ENCODE data around the gene RPUSD3. TPM values are rescaled to one million over a fixed set of nuclear protein-coding genes. Genes with fewer than 3 reads are reported as not detected.
A peak's percentile ranks its signal among the peaks of the same experiment; 100 is the strongest.
"Not testable (repeated sequence)": the region's sequence is repeated elsewhere in the genome, so short reads cannot be mapped to it uniquely, and the experiment has no call there.

The RPUSD3 gene
- total RNA-seq, 1 donor from 2014 or later, result 27.8 TPM

- DNase-seq (ENCODE audit: low read depth, low spot score), result not testable (repeated sequence)
Measured at GRCh38 chr3:9865125-9865637, 21.4 kb upstream of the RPUSD3 start.

- DNase-seq (ENCODE audit: low read depth, low spot score), result no peak
Measured at GRCh38 chr3:9864200-9864927, 20.6 kb upstream of the RPUSD3 start.

DNA sequence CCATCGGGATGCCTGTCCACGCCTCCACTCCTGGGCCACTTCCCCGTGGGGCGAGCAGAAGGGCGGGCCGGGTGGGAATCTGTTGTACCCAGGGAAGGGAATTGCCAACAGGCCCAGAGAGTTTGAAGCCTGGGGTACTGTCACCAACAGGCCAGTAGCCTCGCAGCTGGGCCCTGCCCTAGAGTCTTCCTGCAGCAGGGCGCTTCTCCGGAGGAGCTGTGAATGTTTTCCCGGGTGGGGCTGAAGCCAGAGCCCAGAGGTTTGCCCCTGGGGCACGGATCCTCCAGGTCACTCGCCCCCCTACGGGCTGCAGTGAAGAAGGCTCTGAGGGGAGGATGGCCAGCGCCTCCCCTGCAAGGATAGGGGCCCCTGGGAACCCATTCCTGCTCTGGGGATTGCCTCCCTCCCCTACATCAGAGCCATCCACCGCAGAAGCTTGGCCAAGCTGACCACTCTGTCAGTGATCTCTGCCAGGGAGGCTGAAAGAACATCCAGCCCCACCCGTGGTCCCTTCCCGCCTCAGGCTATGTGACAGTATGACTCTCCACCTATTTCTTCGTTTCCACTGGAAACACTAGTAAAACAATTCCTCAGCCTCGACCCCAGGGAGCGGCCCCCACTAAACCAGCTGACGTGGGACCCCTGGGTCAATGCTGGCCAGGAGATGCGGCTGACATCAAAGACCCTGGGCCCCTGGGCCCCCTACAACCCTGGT is 19.4 kb upstream of the RPUSD3 start:
- DNase-seq (ENCODE audit: low read depth, low spot score), result no peak

GRCh38 chr3:9862391-9863057 is 18.7 kb upstream of the RPUSD3 start:
- DNase-seq (ENCODE audit: low read depth, low spot score), result no peak

- no peak for DNase-seq (ENCODE audit: low read depth, low spot score)
Measured at GRCh38 chr3:9861626-9862130, 17.9 kb upstream of the RPUSD3 start.

- DNase-seq (ENCODE audit: low read depth, low spot score), result no peak
Measured at GRCh38 chr3:9861201-9861600, 17.4 kb upstream of the RPUSD3 start.

DNA sequence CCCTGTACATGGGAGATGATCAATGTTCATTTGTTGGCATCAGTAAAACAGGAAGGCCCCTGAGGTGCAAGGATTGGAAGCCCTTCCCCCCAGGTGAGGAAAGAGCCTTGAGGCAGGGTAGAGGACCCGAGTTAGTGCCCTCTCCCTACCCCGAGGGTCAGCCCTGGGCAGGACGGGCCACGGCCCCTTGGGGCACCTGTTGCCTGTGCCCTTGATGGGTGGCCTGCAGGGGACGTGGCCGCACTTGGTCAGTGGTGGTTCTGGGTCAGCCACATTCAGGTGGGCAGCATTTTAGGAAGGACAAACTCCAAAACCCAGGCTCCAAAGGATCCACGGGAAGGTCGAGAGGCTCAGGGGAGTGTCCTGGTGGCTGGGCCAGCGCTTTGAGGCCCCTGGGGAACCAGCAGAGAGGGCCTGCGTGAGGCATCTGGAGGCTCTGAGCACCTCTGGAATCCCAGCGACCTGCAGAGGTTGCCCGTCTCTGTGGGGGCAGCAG is 15.8 kb upstream of the RPUSD3 start:
- no peak for DNase-seq (ENCODE audit: low read depth, low spot score)

DNA sequence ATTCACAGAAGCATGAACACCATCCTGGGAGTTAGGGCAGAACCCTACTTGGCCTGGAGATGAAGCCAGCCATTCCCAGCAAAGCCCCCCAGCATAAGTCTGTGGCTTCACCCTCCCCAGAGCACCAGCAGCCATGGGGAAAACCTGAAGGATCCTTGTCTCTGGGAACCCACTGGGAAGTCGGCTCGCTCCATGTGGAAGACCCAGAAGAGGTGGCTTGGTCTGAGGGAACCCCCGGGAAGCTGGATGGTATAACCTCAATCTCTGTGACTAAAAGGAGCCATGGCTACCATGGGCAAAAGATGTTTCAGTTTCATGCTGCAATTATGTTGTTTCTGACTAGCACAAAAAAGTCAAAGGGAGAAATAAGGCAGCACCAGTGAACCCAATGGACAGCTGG is 11.8 kb upstream of the RPUSD3 start:
- DNase-seq (ENCODE audit: low read depth, low spot score), result no peak

DNA sequence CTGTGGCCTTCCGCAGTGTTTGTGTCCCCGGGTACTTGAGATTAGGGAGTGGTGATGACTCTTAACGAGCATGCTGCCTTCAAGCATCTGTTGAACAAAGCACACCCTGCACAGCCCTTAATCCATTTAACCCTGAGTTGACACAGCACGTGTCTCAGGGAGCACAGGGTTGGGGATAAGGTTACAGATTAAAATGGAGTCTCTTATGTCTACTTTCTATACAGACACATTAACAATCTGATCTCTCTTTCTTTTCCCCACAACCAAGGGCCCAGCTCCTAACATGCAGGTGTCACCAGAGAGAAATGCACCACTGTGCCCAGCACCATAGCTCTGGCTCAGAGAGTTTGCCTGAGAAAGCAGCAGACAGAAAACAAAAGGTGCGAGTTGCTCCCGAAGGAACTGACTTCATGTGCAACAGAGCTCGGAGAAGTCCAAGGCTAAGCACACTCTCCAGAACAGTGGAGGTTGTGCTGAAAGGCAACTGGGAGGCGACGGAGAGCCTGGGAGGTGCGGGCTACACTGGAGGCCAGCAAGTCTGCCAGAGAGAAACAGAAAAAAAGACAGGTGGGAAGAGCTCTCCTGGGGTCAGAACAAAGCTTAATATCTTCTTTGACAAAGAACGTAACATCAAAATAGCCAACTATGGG is 10.6 kb upstream of the RPUSD3 start:
- not testable (repeated sequence) for DNase-seq (ENCODE audit: low read depth, low spot score)

- DNase-seq (ENCODE audit: low read depth, low spot score), result no peak
Measured at GRCh38 chr3:9852528-9852927, 8.7 kb upstream of the RPUSD3 start.

GRCh38 chr3:9851926-9852325 is 8.1 kb upstream of the RPUSD3 start:
- not testable (repeated sequence) for DNase-seq (ENCODE audit: low read depth, low spot score)

DNA sequence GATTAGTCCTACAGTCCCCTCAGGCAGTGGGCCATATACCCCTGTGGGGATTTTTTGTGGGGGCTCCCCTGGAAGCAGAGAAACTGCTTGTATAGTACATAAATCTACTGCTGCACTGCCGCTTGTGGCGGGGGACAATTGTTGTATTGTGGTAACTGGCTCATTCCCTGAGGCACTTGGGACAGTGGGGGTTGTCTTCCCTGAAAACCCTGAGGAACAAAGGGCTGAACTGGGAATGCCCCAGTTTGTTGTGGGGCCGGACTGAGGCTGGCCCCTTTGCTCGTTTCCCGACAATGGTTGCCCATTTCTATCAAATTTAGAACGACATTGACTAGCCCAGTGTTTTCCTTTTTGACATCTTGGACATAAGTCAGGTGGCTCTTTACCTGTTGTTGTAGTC is 7.6 kb upstream of the RPUSD3 start:
- not testable (repeated sequence) for DNase-seq (ENCODE audit: low read depth, low spot score)

DNA sequence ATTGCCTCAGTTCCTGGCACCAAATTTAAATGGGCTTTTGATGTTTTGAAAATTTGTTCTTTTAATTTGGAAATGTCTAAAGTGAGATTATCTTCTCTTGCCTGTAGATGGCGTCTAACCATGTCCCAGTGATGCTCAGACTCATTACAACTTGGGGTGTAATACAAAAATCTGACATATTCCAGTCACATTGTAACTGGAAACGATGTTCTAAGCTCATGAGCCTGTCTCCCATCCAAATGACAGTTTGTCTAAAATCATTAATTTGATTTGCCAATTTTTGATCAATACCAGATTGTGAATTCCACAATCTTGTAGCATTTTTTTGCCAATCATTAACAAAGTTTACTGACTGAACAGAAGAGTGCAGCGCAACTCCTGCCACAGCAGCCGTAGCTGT is 5.1 kb upstream of the RPUSD3 start:
- not testable (repeated sequence) for DNase-seq (ENCODE audit: low read depth, low spot score)

GRCh38 chr3:9847870-9848269 is 4.1 kb upstream of the RPUSD3 start:
- DNase-seq (ENCODE audit: low read depth, low spot score), result not testable (repeated sequence)

- no peak for DNase-seq (ENCODE audit: low read depth, low spot score)
Measured at GRCh38 chr3:9846931-9847488, 3.2 kb upstream of the RPUSD3 start.

DNA sequence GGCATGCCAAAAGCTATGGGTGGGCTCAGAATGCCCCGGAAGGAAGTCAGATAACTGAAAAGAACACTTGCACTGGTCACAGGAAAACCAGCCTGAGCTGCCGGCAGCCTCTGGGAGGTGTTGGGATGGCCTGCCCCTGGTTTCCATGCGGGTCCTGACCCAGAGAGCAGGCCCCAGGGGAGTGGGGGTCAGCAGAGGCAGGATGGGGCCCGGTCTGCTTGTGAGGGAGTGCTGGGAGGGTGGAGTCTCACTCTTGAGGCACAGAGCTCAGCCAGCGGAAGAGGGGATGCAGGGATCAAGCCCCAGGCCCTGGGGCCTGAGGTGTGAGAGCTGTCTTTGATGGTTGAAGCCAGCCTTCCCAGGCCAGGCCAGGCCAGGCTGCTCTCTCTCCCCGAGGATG is 2.4 kb upstream of the RPUSD3 start:
- no peak for DNase-seq (ENCODE audit: low read depth, low spot score)

DNA sequence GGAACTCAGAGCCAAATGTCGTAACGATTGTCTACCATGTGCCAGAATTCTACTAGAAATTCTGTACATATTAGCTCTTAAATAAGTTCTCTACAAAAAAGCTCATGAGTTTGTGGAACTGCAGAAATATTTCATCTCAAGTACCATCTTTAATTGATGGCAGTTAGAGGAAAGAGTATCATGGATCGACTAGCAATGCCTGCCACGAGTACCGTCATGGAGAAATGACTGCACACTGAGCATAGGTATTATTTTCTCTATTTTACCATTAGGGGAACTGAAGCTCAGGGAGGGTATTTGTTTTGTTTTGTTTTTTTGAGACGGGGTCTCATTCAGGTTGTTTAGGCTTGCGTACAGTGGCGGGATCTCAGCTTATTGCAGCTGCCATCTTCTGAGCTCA is 2.8 kb downstream of the RPUSD3 start:
- no peak for DNase-seq (ENCODE audit: low read depth, low spot score)

DNA sequence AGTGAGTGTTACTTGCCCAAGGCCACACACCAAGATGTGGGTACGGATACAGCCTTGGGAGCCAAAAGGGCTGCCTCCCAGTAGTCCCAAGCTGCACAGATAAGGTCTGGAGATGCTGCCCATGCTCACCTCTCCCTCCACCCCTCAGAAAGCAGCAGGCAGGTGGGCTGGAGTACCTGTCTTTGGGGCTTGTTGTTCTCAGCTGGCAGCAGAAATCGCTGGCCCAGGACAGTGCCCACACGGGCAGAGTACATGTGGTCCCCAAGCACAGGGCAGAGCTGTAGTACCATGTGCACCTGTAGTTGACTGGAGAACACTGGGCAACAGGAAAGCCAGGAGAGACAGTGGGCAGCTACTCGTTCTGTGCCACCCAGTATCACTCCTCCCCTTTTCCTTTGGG is 5.0 kb downstream of the RPUSD3 start:
- DNase-seq (ENCODE audit: low read depth, low spot score), result no peak

DNA sequence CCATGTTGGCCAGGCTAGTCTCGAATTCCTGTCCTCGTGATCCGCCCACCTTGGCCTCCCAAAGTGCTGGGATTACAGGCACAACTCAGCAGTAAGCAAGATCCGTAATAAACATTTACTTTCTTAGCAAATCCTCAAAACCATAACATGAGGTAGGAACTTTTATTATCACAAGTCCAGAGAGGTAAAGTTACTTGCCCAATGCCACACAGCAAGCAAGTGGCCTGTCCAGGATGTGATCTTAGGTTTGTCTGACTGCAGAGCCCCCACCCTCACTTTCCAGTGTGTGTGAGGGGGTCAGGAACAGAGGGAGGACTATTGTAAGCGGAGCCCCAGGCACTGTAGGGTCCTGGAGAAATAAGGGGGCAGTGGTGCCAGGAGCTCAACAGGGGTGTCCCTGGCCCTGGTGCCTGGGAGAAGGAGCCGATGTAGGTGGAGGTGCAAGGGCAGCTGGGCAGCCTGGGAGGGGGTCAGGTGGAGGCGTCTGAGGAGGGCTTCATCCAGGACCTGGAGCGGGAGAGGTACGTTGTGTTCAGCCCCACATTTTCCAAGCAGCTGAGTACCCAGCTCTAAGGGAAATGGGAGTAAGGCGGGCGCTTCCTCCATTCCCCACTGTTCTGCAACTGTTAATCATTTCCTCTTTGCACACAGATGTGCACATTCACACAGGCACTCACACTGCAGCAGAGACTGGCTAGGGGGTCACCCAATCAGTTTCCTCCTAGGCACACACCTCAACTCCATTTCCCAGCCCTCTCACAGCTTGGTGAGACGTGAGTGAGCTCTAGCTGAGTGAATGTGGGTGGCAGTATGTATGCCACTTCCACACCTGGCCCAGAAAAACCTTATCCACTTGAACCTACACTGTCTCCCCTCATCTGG is 5.9 kb downstream of the RPUSD3 start:
- peak; percentile 67 for DNase-seq (ENCODE audit: low read depth, low spot score)

All from pulmonary artery endothelial cell (primary cell).